Panc1 (cell line): ENCODE results near the gene APLP2. TPM values are rescaled to one million over a fixed set of nuclear protein-coding genes. Genes with fewer than 3 reads are reported as not detected.

ENCODE experiments used
- ATAC-seq: fragments of 200-7000 bp; cut with Tn5 transposase; 2 replicates; pipeline ENCODE4 v1.9.1; 2020; ENCODE audit warnings: mild to moderate bottlenecking, moderate library complexity
- BruUV-seq: library from RNA; stranded (reverse); fragments of 400-500 nt; replicated peaks from 2 replicates; lab custom pipeline; 2021; lab: Mats Ljungman, UMichigan
- CTCF ChIA-PET: fragments of 300-600 bp; sonication (Branson Sonifier 250); formaldehyde crosslinking; loops from one replicate; lab custom pipeline; 2022; ENCODE audit warnings: antibody characterized with exemption; lab: Charles Lee
- POLR2A ChIA-PET: fragments of 300-600 bp; sonication (Branson Sonifier 250); formaldehyde crosslinking; loops from one replicate; lab custom pipeline; 2022; ENCODE audit warnings: antibody characterized with exemption; lab: Charles Lee
- DNase-seq: peaks from one replicate; pipeline ENCODE4 v3.0.0-alpha.2; 2010; ENCODE audit warnings: low read depth, low spot score
- H3K27ac ChIP-seq: 2 replicates; pipeline ENCODE4 v1.5.1; 2011; ENCODE audit warnings: mild to moderate bottlenecking, low read length, inconsistent platforms
- H3K27me3 ChIP-seq: fragments of 200-500 bp; sonication (Bioruptor generic); 2 replicates; pipeline ENCODE4 v1.6.0; 2014; ENCODE audit warnings: low read length, inconsistent platforms; ENCODE audit not compliant: control insufficient read depth, insufficient read depth
- H3K36me3 ChIP-seq: fragments of 200-500 bp; sonication (Bioruptor generic); 2 replicates; pipeline ENCODE4 v1.5.1; 2014; ENCODE audit warnings: inconsistent platforms, mild to moderate bottlenecking, low read length, moderate library complexity; ENCODE audit not compliant: control insufficient read depth, insufficient read depth
- H3K4me1 ChIP-seq: 2 replicates; pipeline ENCODE4 v1.5.1; 2011; ENCODE audit warnings: inconsistent platforms, mild to moderate bottlenecking, low read length, moderate library complexity; ENCODE audit not compliant: control insufficient read depth, insufficient read depth
- H3K4me3 ChIP-seq, 2 experiments: 2 replicates each; pipeline ENCODE4 v1.5.1; 2011 to 2012; ENCODE audit warnings: low read depth in 2 of 2, low read length in 2 of 2, mild to moderate bottlenecking in 2 of 2, inconsistent platforms in 1 of 2, moderate library complexity in 1 of 2
- H3K9me3 ChIP-seq: fragments of 200-500 bp; sonication (Bioruptor generic); 2 replicates; pipeline ENCODE4 v1.5.1; 2014; ENCODE audit warnings: low read depth, mild to moderate bottlenecking, inconsistent platforms, low read length, moderate library complexity; ENCODE audit not compliant: control insufficient read depth, insufficient read depth
- CTCF ChIP-seq: fragments of 450-650 bp; IDR thresholded peaks from 2 replicates; pipeline ENCODE4 v1.5.1; 2017; ENCODE audit warnings: mild to moderate bottlenecking
- POLR2AphosphoS5 ChIP-seq: IDR thresholded peaks from 2 replicates; pipeline ENCODE4 v1.6.1; 2012; ENCODE audit warnings: mild to moderate bottlenecking, low read depth, low read length, moderate library complexity
- REST ChIP-seq, 2 experiments: IDR thresholded peaks; 2 replicates each; pipeline ENCODE4 v1.6.1; 2011 to 2012; ENCODE audit warnings: low read depth in 2 of 2, control low read depth in 1 of 2, low read length in 1 of 2, mild to moderate bottlenecking in 1 of 2, moderate library complexity in 1 of 2; ENCODE audit not compliant: insufficient read depth in 1 of 2
- SIN3A ChIP-seq: IDR thresholded peaks from 2 replicates; pipeline ENCODE4 v1.6.1; 2012; ENCODE audit warnings: low read depth, mild to moderate bottlenecking, low read length, moderate library complexity, borderline replicate concordance; ENCODE audit not compliant: insufficient read depth
- TCF7L2 ChIP-seq: IDR thresholded peaks from 2 replicates; pipeline ENCODE4 v1.6.1; 2011; ENCODE audit warnings: mild to moderate bottlenecking, low read depth, low read length, inconsistent platforms
- in situ Hi-C: cut with HindIII; loops from 2 replicates; pipeline ENCODE4 v1.10.0; 2016; ENCODE audit warnings: low sequenced_read_pairs, low pct_unique_long_range_greater_than_20kb
- intact Hi-C: fragments of 100-400 bp; cut with micrococcal nuclease; formaldehyde crosslinking; loops from one replicate; pipeline ENCODE4 v1.10.0; 2022; ENCODE audit not compliant: unreplicated experiment
- total RNA-seq: library from RNA; stranded (reverse); gene quantifications from one replicate; pipeline ENCODE4 v1.2.1, GENCODE V29; 2021; ENCODE audit not compliant: unreplicated experiment

Gene APLP2
- total RNA-seq, 1 experiment from 2014 or later, result 589 TPM

- H3K36me3 ChIP-seq, result no peaks in the 10 kb centered on the region
- DNase-seq, result no peak
- in situ Hi-C loops, result no loop called here
- no peak for ATAC-seq
- intact Hi-C loops, result no loop called here
- no peak overlapping the region for H3K27ac ChIP-seq
- H3K4me1 ChIP-seq, result peaks cover 47% of the 10 kb centered on the region
- no TSS peak for BruUV-seq
- no peaks in the 10 kb centered on the region for H3K27me3 ChIP-seq
- CTCF ChIA-PET, result interaction anchor here (1.0 kb wide), 1 partner anchor 37 kb away, joined by 3 read pairs; no protein-coding TSS in a partner anchor
- no peak overlapping the region for H3K4me3 ChIP-seq
- POLR2A ChIA-PET, result no interaction called here
- H3K9me3 ChIP-seq, result no peaks in the 10 kb centered on the region
- TF ChIP-seq TCF7L2, result no peak
- no peak for TF ChIP-seq POLR2AphosphoS5
These were observed 25.6 kb downstream of the APLP2 start for GRCh38 chr11:130095326-130095725.

- ATAC-seq, result peak; percentile 36
- Histone ChIP-seq H3K36me3 (no peaks in the 10 kb centered on the region), H3K9me3 (no peaks in the 10 kb centered on the region), H3K4me3 (no peak overlapping the region), H3K4me1 (peaks cover 54% of the 10 kb centered on the region), H3K27ac (no peak overlapping the region), H3K27me3 (no peaks in the 10 kb centered on the region)
- ChIA-PET CTCF (interaction anchor here (1.0 kb wide), 1 partner anchor 37 kb away, joined by 3 read pairs; no protein-coding TSS in a partner anchor), POLR2A (no interaction called here)
- no TSS peak for BruUV-seq
- intact Hi-C loops, result no loop called here
- no peak for DNase-seq
- in situ Hi-C loops, result no loop called here
- TF ChIP-seq TCF7L2 (no peak), REST (IDR thresholded peaks at IDR 0.05; ENCODE audit: insufficient read depth in 1 of 2, low read depth in 2 of 2, low read length in 1 of 2) (no peak), SIN3A (no peak), CTCF (no peak), POLR2AphosphoS5 (no peak)
These were observed 26.3 kb downstream of the APLP2 start for GRCh38 chr11:130096042-130096441.

GRCh38 chr11:130096823-130097222, 27.1 kb downstream of the APLP2 start:
- in situ Hi-C loops (no loop called here), intact Hi-C loops (no loop called here)
- Histone ChIP-seq H3K9me3 (no peaks in the 10 kb centered on the region), H3K4me1 (peaks cover 61% of the 10 kb centered on the region), H3K27ac (no peak overlapping the region), H3K27me3 (no peaks in the 10 kb centered on the region), H3K4me3 (no peak overlapping the region), H3K36me3 (no peaks in the 10 kb centered on the region)
- ATAC-seq, result no peak
- ChIA-PET CTCF (no interaction called here), POLR2A (no interaction called here)
- no TSS peak for BruUV-seq
- TF ChIP-seq POLR2AphosphoS5 (no peak), TCF7L2 (no peak), REST (IDR thresholded peaks at IDR 0.05; ENCODE audit: insufficient read depth in 1 of 2, low read depth in 2 of 2, low read length in 1 of 2) (no peak), CTCF (no peak), SIN3A (no peak)
- no peak for DNase-seq
